ENCODE results near the gene ZBTB7C. TPM values are rescaled to one million over a fixed set of nuclear protein-coding genes. Genes with fewer than 3 reads are reported as not detected.

Gene ZBTB7C
- total RNA-seq, 1 donor from 2014 or later = 1.2 TPM

- ATAC-seq = no peak
- no peak for DNase-seq (ENCODE audit: low spot score)
Observed at GRCh38 chr18:48263914-48264902, 145.0 kb downstream of the ZBTB7C start.

DNA sequence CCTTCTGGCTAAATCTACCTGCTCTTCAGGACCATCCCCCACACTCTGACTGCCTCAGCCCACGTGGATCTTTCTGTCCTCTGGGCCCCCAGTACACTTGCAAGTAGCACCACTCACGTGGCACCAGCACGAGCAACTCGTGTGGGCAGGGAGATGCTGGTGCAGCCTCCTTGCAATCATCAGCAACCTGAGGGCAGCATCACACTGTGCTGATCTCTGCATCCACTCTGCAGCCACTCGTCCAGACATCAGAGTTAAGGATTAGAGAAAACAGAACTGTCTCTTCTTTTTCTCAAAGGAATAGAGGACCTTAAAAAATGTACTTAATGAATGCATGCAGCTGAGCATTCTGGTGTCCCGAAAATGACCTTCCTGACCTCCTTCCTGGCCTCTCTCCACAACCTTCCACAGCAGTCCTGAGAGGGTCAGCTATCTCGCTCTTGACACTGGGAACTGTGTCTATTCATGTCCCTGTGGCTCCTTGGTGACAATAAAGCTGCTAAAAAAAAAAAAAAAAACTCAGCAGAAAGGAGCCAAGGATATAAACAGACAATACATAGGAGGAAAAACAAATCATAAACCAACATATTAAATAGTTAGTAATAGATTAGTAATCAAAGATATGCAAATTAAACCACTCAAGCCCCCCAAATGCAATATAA, 145.9 kb downstream of the ZBTB7C start:
- no peak for ATAC-seq

GRCh38 chr18:48260237-48260636, 148.9 kb downstream of the ZBTB7C start:
- DNase-seq (ENCODE audit: low spot score) (no peak), ATAC-seq (no peak)

More for the DNA sequence above, 145.9 kb downstream of the ZBTB7C start:
- no peak for DNase-seq (ENCODE audit: low spot score)

DNA sequence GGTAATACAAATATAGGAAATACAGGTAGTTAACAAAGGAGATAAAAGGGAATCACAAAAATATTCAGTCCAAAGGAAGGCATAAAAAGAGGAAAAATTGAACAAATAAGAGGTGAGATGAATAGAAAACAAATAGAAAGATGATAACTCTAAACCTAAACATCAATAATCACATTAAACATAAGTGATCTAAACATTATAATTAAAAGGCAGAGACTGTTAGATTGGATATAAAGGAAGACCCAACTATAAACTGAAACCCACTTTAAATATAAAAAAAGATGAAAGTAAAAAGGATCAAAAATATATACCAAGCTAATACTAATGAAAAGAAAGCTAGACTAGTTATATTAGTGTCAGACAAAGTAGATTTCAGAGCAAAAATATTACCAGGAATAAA, 152.3 kb downstream of the ZBTB7C start:
- no peak for DNase-seq (ENCODE audit: low spot score)
- no peak for ATAC-seq

- no peak for DNase-seq (ENCODE audit: low spot score)
- ATAC-seq = no peak
Observed at GRCh38 chr18:48254077-48254602, 155.0 kb downstream of the ZBTB7C start.

DNA sequence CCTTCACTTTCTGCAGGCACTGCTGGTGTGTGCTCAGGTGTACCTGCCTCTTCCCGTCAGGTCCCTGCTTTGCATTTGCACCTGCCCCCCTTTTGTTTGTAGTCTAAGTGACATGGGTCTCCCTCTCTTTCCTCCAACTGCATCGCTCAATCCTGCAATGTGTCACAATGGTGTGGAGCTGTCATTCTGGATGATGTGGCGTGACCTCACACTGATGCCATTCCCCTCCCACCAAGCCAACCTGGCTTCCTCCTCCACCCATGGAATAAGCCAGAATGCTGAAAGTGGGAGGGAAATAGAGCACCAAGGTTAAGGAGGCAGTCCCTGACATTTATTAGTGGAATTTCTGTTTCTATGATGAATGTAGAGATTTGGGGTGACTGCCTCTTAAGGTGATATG, 156.7 kb downstream of the ZBTB7C start:
- no peak for ATAC-seq

GRCh38 chr18:48250918-48251317, 158.3 kb downstream of the ZBTB7C start:
- no peak for DNase-seq (ENCODE audit: low spot score)
- ATAC-seq = no peak

More for the DNA sequence above, 156.7 kb downstream of the ZBTB7C start:
- DNase-seq (ENCODE audit: low spot score) = no peak

- no peak for DNase-seq (ENCODE audit: low spot score)
- no peak for ATAC-seq
Observed at GRCh38 chr18:48250362-48250907, 158.7 kb downstream of the ZBTB7C start.

DNA sequence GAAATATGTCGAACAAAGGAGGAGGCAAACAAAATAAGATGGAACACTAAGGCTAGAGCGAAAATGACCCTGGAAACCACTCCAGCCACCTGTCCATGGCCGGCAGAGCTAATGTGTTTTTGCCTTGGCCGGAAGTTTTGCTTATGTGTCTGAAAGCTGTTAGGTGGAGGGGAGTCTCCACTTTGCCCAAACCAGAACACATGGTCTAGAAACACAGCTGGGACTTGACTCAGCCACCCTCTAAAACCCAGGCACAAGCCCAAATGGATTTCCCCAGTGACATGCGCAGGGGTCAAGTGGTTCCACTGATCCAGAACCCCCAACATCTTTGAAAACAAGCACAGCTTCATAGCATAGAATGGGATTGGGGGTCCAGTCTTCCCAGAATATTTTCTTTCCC, 159.3 kb downstream of the ZBTB7C start:
- DNase-seq (ENCODE audit: low spot score) = no peak
- ATAC-seq = no peak

DNA sequence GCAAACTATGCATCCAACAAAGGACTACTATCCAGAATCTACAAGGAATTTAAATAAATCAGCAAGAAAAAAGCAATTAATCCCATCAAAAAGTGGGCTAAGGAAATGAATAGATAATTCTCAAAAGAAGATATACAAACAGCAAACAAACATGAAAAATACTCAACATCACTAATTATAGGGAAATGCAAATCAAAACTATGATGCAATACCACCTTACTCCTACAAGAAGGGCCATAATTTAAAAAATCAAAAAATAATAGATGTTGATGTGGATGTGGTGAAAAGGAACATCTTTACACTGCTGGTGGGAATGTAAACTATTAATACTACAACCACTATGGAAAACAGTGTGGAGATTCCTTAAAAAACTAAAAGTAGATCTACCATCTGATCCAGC, 164.7 kb downstream of the ZBTB7C start:
- ATAC-seq (no peak), DNase-seq (ENCODE audit: low spot score) (no peak)

DNA sequence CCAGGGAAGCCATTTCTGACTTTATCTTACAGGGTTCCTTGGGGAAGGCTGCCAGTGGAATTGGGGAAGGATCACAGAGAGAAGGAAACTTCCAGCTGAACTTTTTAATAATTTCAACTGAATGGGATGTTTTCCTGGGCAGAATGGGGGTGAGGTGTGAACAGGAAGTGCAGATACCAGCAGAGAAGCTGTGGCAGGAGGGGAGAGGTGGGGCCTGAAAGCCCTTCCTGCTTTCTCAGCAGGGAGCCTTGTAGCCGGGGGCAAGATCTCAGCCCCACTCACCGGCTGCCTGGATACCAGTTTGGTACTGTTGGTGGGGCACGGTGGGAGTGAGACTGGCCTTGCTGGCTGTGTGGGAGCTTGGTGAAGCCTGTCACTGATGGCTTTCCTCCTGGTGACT, 170.5 kb downstream of the ZBTB7C start:
- ATAC-seq = no peak
- DNase-seq (ENCODE audit: low spot score) = no peak

GRCh38 chr18:48238206-48238605, 171.0 kb downstream of the ZBTB7C start:
- DNase-seq (ENCODE audit: low spot score) (no peak), ATAC-seq (no peak)

DNA sequence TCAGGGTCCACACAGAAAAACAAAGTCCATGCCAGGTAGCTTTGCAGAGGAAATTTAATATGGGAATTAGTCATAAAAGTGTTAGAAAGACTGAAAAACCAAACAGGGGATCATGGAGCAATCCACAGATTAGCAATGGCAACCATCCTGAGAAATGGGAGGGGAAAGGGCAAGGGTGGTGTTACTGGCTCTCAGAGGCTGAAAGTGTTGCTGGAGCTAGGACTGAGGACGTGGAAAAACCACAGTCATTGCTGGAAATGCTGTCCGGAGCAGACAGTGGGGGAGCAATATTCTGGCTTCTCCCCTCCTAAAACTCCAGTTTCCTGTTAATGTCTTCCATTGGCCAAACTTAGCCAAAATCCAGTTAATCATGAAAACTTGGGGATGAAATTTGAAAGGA, 172.4 kb downstream of the ZBTB7C start:
- ATAC-seq = no peak
- no peak for DNase-seq (ENCODE audit: low spot score)

DNA sequence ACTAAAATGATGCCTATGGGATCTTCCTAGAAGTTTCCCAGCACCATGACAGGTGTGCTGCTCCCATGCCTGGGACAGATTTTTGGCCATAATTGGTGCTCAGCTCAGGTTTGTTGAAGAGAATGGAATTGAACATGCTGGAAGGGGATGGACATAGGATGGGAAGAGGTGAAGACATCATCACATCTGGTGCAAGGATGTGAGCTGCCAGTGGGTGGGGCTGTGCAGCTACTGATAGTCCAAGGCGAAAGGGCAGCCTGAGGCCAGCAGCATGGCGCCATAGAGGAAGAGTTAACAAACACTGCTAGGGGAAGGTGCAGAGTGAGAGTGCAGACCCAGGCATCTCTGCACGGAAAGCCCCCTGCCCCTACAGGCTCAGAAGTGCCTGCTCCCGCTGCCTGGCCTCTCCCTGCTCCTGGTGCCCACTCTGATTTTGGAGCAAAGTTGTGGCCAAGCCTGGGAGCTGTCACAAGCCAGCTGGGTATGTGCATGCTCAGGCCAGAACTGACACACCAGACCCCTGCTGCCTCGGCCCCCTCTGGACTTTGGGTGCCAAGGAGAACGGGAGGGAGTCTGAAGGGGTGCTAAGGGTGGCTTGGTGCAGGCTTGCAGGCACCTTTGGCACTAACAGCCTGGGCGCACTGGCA, 178.6 kb downstream of the ZBTB7C start:
- DNase-seq (ENCODE audit: low spot score) (no peak), ATAC-seq (peak; percentile 80)

DNA sequence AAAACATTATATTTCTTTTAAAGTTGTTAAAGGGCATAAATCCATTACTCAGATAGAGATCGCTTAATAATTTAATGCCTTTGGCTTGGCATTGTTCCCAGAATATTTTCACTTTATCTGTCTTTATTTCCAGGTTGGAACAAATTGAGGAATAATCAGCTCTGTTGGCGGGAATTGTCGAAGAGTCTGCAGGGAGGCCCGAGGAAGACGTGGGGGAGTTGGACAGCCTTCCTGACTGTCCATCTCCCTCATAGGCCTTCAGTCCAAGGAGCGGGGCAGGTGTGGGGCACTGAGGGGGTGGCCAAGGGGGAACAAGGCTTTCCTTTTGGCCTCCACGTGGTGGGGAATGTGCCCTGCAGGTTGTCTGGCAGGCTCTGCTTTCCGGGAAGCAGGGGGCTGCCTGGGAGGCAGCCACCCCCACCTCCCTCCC, 179.6 kb downstream of the ZBTB7C start:
- ATAC-seq (no peak), DNase-seq (ENCODE audit: low spot score) (no peak)

- no peak for ATAC-seq
- no peak for DNase-seq (ENCODE audit: low spot score)
Observed at GRCh38 chr18:48228841-48229240, 180.3 kb downstream of the ZBTB7C start.

GRCh38 chr18:48228301-48228715, 180.9 kb downstream of the ZBTB7C start:
- DNase-seq (ENCODE audit: low spot score) = peak; percentile 68
- ATAC-seq = peak; percentile 90

GRCh38 chr18:48227206-48227605, 182.0 kb downstream of the ZBTB7C start:
- no peak for DNase-seq (ENCODE audit: low spot score)

GRCh38 chr18:48226401-48226800, 182.8 kb downstream of the ZBTB7C start:
- ATAC-seq (no peak), DNase-seq (ENCODE audit: low spot score) (no peak)

More at GRCh38 chr18:48227206-48227605, 182.0 kb downstream of the ZBTB7C start:
- no peak for ATAC-seq

DNA sequence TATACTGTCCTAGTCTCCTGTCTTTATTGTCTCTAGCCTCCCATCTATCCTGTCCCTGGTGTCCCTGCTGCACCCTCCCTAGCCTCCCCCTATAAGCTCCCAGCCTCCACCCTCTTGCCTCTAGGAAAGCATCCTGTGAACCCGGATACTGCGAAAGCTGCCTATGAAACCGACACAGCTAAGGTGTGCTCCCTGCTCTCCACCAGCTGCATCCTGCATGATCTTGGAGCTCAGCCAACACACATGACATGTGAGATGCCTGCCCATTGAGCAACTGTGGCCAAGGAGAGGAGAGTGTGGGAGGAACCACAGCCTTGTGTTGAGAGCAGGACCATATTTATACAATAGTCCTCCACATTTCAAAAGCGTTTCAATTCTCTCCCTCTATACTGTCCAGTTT, 187.1 kb downstream of the ZBTB7C start:
- ATAC-seq (peak; percentile 89), DNase-seq (ENCODE audit: low spot score) (peak; percentile 65)
